Type B pancreatic cell (in vitro differentiated cells): ENCODE data around the gene NOXA1. TPM values are rescaled to one million over a fixed set of nuclear protein-coding genes. Genes with fewer than 3 reads are reported as not detected.

Source experiments
- DNase-seq: peaks from one replicate; pipeline ENCODE4 v3.0.0; 2021; ENCODE audit warnings: mixed read lengths; ENCODE audit not compliant: unreplicated experiment; ENCODE audit errors: extremely low spot score
- H3K27ac Mint-ChIP-seq: 2 replicates; pipeline ENCODE4 v1.8.0; 2021; ENCODE audit warnings: mild to moderate bottlenecking, mixed read lengths
- H3K27me3 Mint-ChIP-seq: 2 replicates; pipeline ENCODE4 v1.8.0; 2021; ENCODE audit warnings: mixed read lengths
- H3K36me3 Mint-ChIP-seq: 2 replicates; pipeline ENCODE4 v1.8.0; 2021; ENCODE audit warnings: mixed read lengths
- H3K4me1 Mint-ChIP-seq: one replicate; pipeline ENCODE4 v1.8.0; 2021; ENCODE audit warnings: mixed read lengths; ENCODE audit not compliant: unreplicated experiment
- H3K4me3 Mint-ChIP-seq: 2 replicates; pipeline ENCODE4 v1.8.0; 2021; ENCODE audit warnings: mild to moderate bottlenecking, mixed read lengths
- H3K9me3 Mint-ChIP-seq: 2 replicates; pipeline ENCODE4 v1.8.0; 2021; ENCODE audit warnings: mixed read lengths
- CTCF ChIP-seq: fragments of 200-600 bp; sonication (generic); conservative IDR thresholded peaks from 2 replicates; pipeline ENCODE4 v1.5.0; 2021; ENCODE audit warnings: antibody characterized with exemption, mild to moderate bottlenecking
- total RNA-seq: library from RNA; stranded (reverse); gene quantifications from 2 replicates; pipeline ENCODE4 v1.2.1, GENCODE V29; 2021; ENCODE audit warnings: low replicate concordance

NOXA1 gene
- total RNA-seq, 1 donor from 2014 or later = 6.4 TPM

DNA sequence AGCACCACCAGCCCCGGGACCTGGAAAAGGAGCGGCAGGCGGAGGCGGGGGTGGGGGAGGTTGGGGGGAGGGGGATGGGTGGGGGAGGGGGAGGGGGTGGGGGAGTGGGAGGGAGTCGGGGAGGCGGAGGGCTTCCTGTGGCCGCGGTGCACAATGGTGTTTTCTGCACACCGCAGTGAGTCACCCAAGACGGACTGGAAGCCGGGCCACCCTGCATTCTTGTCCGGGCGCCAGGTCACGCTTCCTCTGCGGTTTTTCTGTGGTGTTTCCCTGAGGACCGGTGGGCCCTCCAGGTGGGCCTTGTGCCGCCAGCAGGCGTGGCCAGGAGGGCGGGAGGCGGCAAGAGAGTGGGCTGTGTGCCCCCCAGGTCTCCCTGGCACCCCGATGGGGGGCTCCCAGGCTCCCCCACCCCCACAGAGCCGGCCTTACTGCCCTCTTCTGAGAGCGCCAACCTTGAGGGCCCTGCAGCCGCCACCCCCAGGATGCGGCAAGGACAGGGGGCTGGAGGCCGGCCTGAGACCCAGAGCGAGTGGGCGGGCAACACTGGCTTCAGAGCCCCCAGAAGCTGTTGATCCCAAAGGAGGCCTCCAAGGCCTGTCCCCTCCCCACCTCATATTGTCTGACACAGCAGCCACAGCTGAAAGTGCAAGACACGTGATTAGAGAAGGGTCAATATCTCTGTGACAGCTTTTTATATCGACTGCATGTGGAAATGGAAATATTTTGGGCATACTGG lies 11.4 kb upstream of the NOXA1 start:
- no peak for TF ChIP-seq CTCF
- Mint-ChIP-seq H3K27ac (no peak overlapping the region), H3K4me1 (peaks cover 5% of the 10 kb centered on the region), H3K27me3 (no peaks in the 10 kb centered on the region), H3K36me3 (no peaks in the 10 kb centered on the region), H3K9me3 (no peaks in the 10 kb centered on the region), H3K4me3 (no peak overlapping the region)
- DNase-seq = no peak

DNA sequence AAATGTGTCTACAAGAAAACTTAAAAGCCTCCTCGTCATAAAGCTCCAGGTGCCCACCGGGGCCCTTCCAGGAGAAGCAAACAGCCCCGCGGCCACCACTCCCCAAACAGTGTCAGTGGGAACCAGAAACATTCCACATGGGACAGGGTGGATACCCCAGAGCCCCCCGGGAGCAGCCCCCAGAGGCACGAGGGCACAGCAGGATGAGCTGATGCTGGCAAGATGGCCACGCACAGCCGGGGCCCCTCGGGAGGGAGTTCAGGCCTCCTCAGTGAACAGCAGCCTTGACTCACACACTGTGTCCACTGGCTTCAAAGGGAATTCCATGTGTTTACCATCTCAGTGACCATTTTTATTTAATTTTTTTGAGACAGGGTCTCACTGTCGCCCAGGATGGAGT lies 10.8 kb upstream of the NOXA1 start:
- H3K4me3 Mint-ChIP-seq = no peak overlapping the region
- no peaks in the 10 kb centered on the region for H3K27me3 Mint-ChIP-seq
- DNase-seq = no peak
- no peaks in the 10 kb centered on the region for H3K9me3 Mint-ChIP-seq
- no peak overlapping the region for H3K27ac Mint-ChIP-seq
- TF ChIP-seq CTCF = no peak
- peaks cover 5% of the 10 kb centered on the region for H3K4me1 Mint-ChIP-seq
- H3K36me3 Mint-ChIP-seq = no peaks in the 10 kb centered on the region

DNA sequence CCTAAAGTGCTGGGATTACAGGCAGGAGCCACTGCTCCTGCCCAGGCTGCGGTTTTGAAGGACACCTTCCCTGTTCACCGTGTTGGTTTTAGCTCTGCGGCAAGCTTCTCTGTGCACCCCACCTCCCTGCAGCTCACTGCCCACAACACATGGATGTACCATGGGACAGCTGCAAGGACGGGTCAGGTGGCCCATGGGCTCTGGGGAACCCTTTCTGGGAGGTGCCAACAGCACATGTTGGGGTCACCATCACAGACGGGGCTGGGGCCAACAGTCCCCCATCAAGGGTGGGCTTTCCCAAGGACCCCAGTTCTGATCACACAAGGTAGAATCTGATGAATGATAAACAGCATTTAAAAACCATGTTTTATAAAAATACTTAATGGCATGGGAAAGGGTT lies 7.7 kb upstream of the NOXA1 start:
- no peak for DNase-seq
- Mint-ChIP-seq H3K9me3 (no peaks in the 10 kb centered on the region), H3K4me3 (no peak overlapping the region), H3K27me3 (no peaks in the 10 kb centered on the region), H3K27ac (no peak overlapping the region), H3K36me3 (no peaks in the 10 kb centered on the region), H3K4me1 (peaks cover 5% of the 10 kb centered on the region)
- TF ChIP-seq CTCF = no peak

- DNase-seq = no peak
- Mint-ChIP-seq H3K4me1 (peaks cover 5% of the 10 kb centered on the region), H3K9me3 (no peaks in the 10 kb centered on the region), H3K36me3 (no peaks in the 10 kb centered on the region), H3K4me3 (no peak overlapping the region), H3K27ac (no peak overlapping the region), H3K27me3 (no peaks in the 10 kb centered on the region)
- no peak for TF ChIP-seq CTCF
Observed at GRCh38 chr9:137416006-137416562, 7.1 kb upstream of the NOXA1 start.

GRCh38 chr9:137416563-137417151 lies 6.5 kb upstream of the NOXA1 start:
- Mint-ChIP-seq H3K27ac (no peak overlapping the region), H3K27me3 (no peaks in the 10 kb centered on the region), H3K36me3 (no peaks in the 10 kb centered on the region), H3K9me3 (no peaks in the 10 kb centered on the region), H3K4me1 (peaks cover 5% of the 10 kb centered on the region), H3K4me3 (no peak overlapping the region)
- no peak for TF ChIP-seq CTCF
- DNase-seq = no peak
